Measurements from ENCODE around the gene STYK1. TPM values are rescaled to one million over a fixed set of nuclear protein-coding genes. Genes with fewer than 3 reads are reported as not detected.

The STYK1 gene
- 0.35 TPM in 1 of 2 replicates, not detected in the other for total RNA-seq

DNA sequence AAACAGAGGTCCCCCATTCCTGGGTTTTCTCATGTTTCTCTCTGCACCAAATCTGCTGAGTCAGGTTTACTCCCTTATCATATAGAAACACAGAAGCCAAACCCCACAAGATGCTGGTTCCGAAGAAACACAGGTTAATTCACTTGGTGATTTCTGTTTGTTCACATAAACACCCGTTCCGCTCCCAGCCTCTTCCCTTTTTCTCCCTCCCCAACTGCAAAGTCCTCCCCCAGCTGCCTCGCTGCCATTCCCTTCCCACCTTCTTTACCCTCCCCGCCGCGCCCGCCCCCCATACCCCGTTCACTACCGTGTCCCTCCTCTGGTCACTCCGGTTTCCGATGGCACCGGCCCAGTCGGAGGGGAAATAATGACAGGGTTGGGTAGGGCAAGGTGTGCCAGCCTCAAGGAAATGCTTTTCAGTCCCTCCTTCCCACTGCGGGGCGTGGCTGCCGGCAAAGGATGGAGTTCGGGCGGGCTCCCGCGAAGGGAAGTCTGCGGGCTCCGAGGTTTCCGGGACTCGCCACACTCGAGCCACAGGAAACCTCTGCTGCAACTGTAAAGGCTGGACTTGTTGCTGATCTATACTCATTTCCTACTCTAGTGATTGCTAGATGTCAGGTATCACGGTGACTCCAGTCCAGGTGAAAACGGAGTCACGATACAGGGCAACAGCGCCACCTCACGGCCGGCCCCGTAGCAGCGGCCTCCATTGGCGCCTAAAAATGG, at the start of gene STYK1:
STYK1 (minus strand) TSS at position 394 of the 726 bp plus-strand sequence. CDS start 39,434 bp downstream, outside the sequence.

GRCh38 chr12:10722905-10723746, 49.3 kb upstream of the STYK1 start, which contains the start of gene YBX3:
TSS of gene YBX3 (minus strand) at chr12:10723323. CDS start at chr12:10723111, 212 bp downstream.

GRCh38 chr12:10613349-10614055, 60.4 kb downstream of the STYK1 start, which contains the start of gene MAGOHB:
TSS of gene MAGOHB (minus strand) at chr12:10613609. CDS start at chr12:10613532, 77 bp downstream.

Other genes with a start within 250 kb of the STYK1 start
- gene KLRC2, start 238.0 kb downstream of the STYK1 start, total RNA-seq: not detected in 2 replicates
- not detected in 2 replicates for gene KLRC1, start 220.7 kb downstream of the STYK1 start, total RNA-seq
- 0.29 and 0.35 TPM in 2 replicates for gene EIF2S3B, start 168.2 kb downstream of the STYK1 start, total RNA-seq
- 20.9 and 22.5 TPM in 2 replicates for gene MAGOHB, start 60.4 kb downstream of the STYK1 start, total RNA-seq
- gene YBX3, start 49.3 kb upstream of the STYK1 start, total RNA-seq: 115 and 141 TPM in 2 replicates
- not detected in 2 replicates for gene TAS2R7, start 128.6 kb upstream of the STYK1 start, total RNA-seq
- gene TAS2R8, start 133.2 kb upstream of the STYK1 start, total RNA-seq: not detected in 2 replicates
- gene TAS2R9, start 136.1 kb upstream of the STYK1 start, total RNA-seq: not detected in 2 replicates
- gene TAS2R10, start 152.3 kb upstream of the STYK1 start, total RNA-seq: not detected in 2 replicates
- not detected in 2 replicates for gene PRR4, start 175.4 kb upstream of the STYK1 start, total RNA-seq
- 3.4 and 5.5 TPM in 2 replicates for gene PRH1, start 210.2 kb upstream of the STYK1 start, total RNA-seq
- gene TAS2R13, start 235.5 kb upstream of the STYK1 start, total RNA-seq: 0.18 TPM in 1 of 2 replicates, not detected in the other

Data from myometrial cell (primary cell).